ENCODE measurements around the gene NPL. TPM values are rescaled to one million over a fixed set of nuclear protein-coding genes. Genes with fewer than 3 reads are reported as not detected.

The NPL gene
- total RNA-seq, 4 donors from 2014 or later: 4.6 to 7.2 (median 6.6) TPM

DNA sequence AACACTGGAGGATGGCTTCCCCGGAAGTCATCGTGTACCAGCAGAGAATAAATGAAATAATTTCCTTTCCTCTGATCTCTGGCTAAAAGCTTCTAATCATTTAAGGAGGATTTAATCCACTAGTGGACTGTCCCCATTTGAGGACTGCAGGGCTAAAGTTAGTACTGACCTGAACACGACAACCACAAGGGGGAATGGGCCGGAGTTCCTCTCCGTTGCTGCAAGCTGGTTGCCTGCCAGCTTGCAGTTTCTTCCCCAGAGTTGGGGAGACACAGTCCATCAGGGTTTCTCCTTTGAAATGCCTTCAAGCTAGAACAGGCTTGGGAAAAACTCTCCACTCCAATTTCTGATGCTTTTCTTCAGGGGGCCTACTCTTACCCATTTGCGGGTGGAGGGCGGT is 35.5 kb upstream of the NPL start:
- no peak for TF ChIP-seq POLR2AphosphoS5 (IDR thresholded peaks at IDR 0.05)
- no peak for TF ChIP-seq CTCF (IDR thresholded peaks at IDR 0.05)
- TF ChIP-seq EP300 (IDR thresholded peaks at IDR 0.05): no peak
- TF ChIP-seq POLR2A (IDR thresholded peaks at IDR 0.05; ENCODE audit: low read depth): no peak
- 75% methylated on average over 7 of the region's 7 CpGs for WGBS

GRCh38 chr1:182754543-182755314 is 34.8 kb upstream of the NPL start:
- H3K27ac ChIP-seq (replicated peaks in 1 of 4): no peak overlapping the region
- H3K36me3 ChIP-seq: no peaks in the 10 kb centered on the region
- WGBS: 71% methylated on average over 4 of the region's 4 CpGs
- no peaks in the 10 kb centered on the region for H3K9me3 ChIP-seq
- TF ChIP-seq CTCF (IDR thresholded peaks at IDR 0.05) (no peak), EP300 (IDR thresholded peaks at IDR 0.05) (no peak), POLR2A (IDR thresholded peaks at IDR 0.05; ENCODE audit: low read depth) (no peak), POLR2AphosphoS5 (IDR thresholded peaks at IDR 0.05) (no peak)
- intact Hi-C loops (cut with DNase I): no loop called here
- H3K4me3 ChIP-seq: no peak overlapping the region
- no peaks in the 10 kb centered on the region for H3K27me3 ChIP-seq
- DNase-seq (ENCODE audit: extremely low spot score): no peak
- H3K4me1 ChIP-seq: peaks cover 0 to 10% (median 7%) of the 10 kb centered on the region in 4 donors

More for the DNA sequence above, 35.5 kb upstream of the NPL start:
- H3K9me3 ChIP-seq: no peaks in the 10 kb centered on the region
- H3K36me3 ChIP-seq: no peaks in the 10 kb centered on the region
- no peak overlapping the region for H3K4me3 ChIP-seq
- intact Hi-C loops (cut with DNase I): no loop called here
- H3K27me3 ChIP-seq: no peaks in the 10 kb centered on the region
- DNase-seq (ENCODE audit: extremely low spot score): no peak
- H3K4me1 ChIP-seq: peaks cover 0 to 10% (median 7%) of the 10 kb centered on the region in 4 donors
- no peak overlapping the region for H3K27ac ChIP-seq (replicated peaks in 1 of 4)

DNA sequence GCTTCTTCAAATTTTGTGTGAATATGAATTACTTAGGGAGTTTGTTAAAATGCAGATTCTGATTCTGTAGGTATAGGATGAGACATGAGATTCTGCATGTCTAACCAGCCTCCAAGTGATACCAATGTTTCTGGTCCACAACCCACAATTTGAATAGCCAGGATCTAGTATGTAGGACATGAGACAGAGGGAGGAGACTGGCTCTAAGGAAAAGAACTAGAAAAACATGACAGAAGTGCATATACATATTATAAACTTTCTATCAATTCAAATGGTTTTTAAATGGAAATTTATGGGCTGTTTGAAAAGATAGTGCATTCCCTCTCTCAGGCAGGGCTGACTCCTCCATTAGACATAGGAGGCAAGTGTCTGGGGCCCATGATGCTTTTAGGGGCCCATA is 33.9 kb upstream of the NPL start:
- intact Hi-C loops (cut with DNase I): no loop called here
- TF ChIP-seq CTCF (IDR thresholded peaks at IDR 0.05) (no peak), POLR2A (IDR thresholded peaks at IDR 0.05; ENCODE audit: low read depth) (no peak), EP300 (IDR thresholded peaks at IDR 0.05) (no peak), POLR2AphosphoS5 (IDR thresholded peaks at IDR 0.05) (no peak)
- peaks cover 0 to 10% (median 7%) of the 10 kb centered on the region in 4 donors for H3K4me1 ChIP-seq
- no peaks in the 10 kb centered on the region for H3K9me3 ChIP-seq
- no peaks in the 10 kb centered on the region for H3K36me3 ChIP-seq
- DNase-seq (ENCODE audit: extremely low spot score): no peak
- H3K27ac ChIP-seq (replicated peaks in 1 of 4): no peak overlapping the region
- H3K27me3 ChIP-seq: no peaks in the 10 kb centered on the region
- no peak overlapping the region for H3K4me3 ChIP-seq

DNA sequence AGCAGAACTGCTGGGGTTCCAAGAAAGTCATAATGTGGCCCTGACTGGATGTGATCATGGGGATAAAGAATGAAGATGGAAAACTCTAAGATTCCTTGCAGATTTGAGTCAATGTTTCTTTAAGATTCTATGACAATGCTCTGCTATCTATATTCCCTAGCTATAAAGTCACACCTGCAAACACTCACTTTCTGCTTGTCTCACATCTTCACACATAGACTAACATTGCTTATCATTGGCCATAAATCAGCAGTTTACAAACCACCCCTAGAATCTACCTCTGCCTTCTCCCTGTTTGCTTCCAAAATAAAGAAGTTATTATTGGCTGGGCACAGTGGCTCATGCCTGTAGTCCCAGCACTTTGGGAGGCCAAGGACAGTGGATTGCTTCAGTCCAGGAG is 33.1 kb upstream of the NPL start:
- DNase-seq (ENCODE audit: extremely low spot score): no peak
- Histone ChIP-seq H3K9me3 (no peaks in the 10 kb centered on the region), H3K27me3 (no peaks in the 10 kb centered on the region), H3K4me1 (peaks cover 0 to 10% (median 7%) of the 10 kb centered on the region in 4 donors), H3K4me3 (no peak overlapping the region), H3K36me3 (no peaks in the 10 kb centered on the region), H3K27ac (replicated peaks in 1 of 4) (no peak overlapping the region)
- intact Hi-C loops (cut with DNase I): no loop called here
- no peak for TF ChIP-seq POLR2AphosphoS5 (IDR thresholded peaks at IDR 0.05)
- no peak for TF ChIP-seq POLR2A (IDR thresholded peaks at IDR 0.05; ENCODE audit: low read depth)
- TF ChIP-seq CTCF (IDR thresholded peaks at IDR 0.05): no peak
- TF ChIP-seq EP300 (IDR thresholded peaks at IDR 0.05): no peak
